DMS53 (cell line): ENCODE measurements around the gene NME9.

ENCODE experiments used
- DNase-seq: peaks from one replicate; lab custom pipeline; 2025; lab: John Stamatoyannopoulos, UW

NME9 gene

DNA sequence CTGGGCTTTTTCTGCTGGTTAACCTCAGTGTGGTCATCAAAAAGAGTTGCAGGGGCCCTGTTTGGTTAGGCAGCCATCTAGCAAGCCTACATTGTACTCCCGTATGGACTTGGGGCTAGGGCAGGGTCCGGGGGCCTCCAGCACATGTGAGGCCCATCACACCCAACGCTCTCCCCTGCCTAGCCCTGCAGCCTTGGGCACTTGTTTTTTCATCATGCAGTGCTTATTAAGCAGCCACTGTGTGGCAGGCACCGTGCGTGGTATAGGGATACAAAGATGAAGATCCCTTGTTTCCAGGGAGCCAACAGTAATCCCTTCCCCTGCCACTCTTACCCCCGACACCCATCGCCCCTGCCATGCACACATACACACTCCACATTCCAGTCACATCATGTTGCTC, 32.9 kb upstream of the NME9 start:
- DNase-seq: no peak

DNA sequence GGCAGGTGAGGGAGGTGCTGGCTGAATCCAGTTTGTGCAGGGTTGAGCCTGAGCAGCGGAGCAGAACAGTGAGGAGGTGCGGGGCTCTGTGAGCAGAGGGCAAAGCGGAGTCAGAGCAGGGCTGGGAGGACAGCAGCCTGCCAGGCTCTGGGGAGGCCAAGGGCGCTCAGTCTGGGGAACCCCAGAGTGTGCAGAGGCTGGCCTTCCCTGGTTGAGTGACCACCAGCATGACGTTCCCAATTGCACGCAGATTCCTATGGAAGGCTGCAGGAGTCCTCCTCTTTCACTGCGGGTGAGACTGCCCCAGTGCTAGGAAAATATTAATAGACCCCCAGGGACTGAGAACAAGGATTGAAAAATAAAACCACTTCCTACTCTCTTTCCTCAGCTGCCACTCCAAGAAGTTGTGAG, 31.9 kb upstream of the NME9 start:
- no peak for DNase-seq

DNA sequence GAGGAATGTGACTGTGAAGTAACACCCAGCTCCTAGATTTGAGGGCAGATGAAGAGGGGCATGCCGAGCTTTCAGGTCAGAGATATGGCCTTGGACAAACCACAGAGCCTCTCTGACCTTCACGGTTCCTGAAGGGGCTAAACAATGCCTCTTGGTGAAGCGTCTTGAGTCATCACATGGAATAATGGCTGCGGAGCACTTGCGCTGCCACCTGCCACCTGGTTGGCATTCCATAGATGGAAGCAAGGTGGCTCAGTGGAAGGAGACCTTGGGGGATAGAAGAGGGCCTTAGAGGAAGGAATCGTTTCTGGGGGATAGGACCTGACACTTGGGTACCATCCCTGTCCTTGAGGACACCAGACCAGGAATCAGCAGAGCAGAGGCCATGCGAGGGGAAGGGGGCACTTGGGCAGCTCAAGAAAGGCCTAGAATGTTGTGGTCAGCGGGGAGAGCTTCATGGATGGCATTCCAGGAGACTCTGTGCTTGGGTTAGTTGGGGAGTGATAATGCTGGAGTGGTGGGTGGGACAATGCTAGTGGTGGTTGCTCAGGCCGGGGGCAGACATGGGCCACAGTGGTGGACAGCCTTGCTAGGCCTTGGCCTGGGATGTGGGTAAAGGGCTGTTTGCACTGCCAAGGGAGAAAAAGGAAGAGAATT, 31.3 kb upstream of the NME9 start:
- DNase-seq: no peak

DNA sequence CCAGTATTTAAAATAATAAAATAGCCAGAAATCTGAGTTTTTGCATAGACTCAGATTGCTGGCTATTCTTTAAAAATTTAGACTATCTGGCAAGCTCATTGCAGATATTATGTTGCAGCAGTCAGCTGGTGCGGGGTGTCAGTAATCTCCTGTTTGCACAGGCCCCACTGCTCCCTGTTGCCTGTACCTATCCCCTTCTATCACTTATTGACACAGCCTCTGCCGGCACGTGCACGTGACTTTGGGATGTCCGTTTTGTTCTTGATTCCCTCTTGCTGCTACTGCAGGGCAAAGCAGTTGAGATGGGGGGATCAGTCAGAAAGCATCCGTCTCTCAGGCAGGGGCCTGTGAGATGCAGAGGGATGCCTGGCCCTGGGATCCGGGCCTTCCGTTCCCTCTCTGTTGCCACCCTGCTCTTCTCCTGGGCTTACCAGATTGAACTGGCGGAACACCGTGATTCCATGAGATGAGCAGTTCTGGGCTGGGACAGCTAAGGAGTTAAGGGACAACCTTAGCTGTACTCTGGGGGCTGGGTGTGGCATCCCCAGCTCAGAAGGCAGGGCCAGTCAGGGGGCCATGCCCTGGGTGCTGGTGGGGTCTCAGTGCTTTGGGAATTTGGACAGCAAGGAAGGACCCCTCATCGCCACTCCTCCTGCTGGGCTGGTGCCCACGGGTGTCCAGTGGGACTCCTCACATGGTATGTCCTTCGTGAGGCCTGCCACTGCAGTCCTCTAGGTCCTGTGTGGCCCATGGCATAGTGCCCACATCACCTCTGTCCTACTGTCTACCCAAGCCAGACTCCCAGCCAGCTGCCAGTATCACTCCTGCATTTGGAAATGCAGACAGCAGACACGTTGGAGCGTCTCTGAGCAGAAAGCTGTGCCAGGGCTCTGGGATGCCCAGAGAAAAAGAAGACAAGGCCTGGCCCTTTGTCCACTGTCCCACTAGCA, 30.5 kb upstream of the NME9 start:
- no peak for DNase-seq

DNA sequence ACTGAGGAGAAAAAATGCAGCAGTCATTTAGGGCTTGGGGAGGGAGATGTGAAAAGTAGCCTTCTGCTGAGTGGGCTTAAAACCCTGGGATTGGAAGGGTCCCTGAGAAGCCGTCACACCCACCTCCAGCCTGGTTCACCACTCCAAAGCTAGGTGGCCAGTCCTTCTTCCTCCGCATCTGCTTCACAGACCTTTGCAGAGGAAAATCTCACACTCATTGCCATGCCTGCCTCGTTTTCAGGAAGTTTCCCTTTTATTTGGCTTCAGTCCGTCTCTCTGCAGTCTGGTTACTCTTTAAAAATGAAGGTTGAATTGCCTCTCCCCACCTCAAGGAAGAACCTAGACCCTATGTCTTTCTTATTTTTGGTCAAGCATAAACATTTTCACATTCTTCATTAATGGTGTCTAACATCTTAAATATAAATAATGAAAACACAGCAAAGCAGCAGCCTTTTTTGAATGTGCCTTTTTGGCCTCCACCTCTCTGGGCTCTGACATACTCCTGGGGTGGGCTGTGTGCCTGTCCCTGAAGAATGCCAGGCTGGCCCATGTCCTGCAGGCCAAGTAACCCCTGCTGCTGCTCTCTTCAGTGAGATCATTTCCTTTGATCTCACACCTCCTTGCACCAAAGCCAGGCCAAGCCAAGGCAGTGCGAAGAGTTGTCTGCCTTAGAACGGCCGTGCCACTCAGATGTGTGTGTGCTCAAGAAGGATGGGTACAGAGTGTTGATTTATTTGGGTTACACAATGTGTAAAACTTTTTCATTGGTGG, 29.7 kb upstream of the NME9 start:
- no peak for DNase-seq

DNA sequence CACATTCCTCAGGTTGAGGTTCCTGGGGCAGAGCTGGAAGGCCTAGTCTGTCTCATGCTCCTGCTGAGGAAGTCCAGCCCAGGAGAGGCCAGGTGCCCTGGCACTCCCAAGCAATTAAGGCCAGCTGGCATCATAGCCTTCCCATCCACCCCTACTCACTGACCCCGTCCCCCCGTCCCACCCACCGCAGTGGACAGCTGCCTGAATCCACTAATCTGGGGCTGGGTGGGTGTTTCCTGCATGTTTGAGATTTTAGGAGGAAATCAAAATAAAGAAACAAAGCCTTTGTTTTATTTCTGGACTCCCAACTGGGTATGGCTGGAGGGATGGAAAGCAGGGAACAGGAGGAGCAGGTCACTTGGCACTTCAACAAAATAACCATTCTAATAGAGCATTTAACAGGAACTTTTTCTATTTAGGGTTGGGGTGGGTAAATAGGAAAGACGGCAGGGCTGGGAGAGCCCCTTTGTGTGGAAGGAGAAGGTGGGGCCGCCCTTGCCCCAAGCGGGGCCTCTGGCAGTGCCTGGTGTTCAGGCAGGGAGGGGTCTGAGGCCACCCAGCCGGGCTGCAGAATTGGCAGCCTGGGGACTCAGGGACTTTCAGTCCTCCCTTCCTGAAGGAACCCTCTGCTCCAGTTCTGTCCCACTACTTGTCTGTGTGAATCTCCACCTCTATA, 27.2 kb upstream of the NME9 start:
- DNase-seq: no peak

DNA sequence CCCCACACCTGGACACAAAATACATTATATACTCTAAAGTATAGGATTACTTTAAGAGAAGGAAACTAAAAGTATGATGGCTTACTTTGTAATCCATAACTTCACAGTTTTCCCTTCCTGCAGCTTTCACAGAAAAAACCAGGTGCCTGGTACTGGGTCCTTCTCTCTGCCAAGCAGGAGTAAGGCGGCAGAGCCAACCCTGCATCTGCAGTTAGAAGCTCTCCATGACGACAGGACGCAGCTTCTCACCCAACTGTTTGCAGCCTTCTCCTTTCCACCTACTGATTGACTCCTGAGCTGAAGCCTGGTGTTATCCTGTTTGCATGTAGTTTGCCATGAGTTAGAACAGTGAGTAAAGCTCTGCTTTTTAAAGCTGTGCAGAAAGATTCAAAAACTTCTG, 25.4 kb upstream of the NME9 start:
- no peak for DNase-seq

DNA sequence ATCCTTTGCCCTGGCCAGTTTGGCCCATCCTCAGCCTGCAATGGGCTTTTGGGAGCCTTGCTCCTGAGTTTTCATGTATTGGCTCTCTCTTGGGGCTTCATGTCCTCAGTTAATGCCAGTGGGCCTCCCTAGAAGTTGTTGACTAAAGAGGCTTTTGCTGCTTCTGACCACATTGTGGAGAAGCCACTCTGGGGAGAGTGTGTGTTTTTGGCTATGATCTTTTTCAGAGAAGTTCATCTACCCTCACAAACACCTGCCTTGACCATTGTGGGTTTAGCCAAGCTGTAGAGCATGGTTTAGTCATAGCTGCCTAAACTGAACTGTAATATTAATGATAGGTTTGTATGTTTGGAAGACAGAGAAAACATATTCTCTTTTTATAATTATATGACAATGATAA, 24.7 kb upstream of the NME9 start:
- DNase-seq: no peak

DNA sequence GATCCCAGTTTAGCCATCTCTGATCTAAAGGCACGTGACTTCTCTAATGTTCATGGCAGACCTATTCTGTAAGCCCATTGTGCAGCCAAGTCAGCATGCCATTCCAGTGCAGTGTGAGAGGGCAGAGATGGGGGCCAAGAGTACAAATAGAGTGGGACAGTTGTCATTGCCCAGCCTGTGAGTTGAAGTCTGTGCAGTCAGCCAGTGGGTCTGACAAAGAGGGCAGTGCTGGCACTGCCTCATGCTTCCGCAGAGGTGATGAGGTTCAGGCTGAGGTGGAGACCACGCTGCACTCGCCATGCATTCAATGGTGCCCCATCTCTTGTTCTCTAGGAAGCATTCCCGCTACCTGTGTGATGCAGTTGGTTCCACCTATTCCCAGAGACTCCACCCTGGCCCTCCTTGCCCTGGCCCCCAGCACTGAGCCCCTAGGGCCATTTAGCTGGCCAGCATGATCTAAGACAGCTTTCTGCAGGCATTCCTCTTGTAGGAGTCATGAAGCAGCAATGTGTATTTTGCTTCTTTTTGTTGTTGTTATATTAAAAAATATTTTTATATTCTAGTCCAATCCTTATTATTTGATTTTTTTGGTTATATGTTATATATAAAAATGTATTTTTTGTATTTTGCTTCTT, 22.4 kb upstream of the NME9 start:
- DNase-seq: no peak

DNA sequence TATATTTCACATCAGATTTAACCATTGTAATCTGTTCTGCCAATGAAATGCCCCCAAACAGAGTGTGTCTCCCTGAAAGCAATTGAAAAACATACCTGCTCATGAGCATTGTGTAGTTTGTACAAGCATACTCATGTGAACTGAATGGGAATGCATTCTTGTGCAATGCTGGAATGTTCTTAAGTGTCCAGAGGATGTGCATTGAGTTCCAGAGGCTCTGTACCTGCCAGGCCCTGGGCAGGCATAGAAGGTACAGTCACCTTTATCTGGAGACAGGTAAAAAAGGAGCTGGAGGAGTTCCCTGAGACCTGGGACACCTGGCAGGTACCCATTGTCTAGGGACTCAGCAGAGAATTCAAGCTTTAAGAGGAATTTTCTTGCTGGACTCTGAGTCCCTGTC, 21.5 kb upstream of the NME9 start:
- DNase-seq: no peak

DNA sequence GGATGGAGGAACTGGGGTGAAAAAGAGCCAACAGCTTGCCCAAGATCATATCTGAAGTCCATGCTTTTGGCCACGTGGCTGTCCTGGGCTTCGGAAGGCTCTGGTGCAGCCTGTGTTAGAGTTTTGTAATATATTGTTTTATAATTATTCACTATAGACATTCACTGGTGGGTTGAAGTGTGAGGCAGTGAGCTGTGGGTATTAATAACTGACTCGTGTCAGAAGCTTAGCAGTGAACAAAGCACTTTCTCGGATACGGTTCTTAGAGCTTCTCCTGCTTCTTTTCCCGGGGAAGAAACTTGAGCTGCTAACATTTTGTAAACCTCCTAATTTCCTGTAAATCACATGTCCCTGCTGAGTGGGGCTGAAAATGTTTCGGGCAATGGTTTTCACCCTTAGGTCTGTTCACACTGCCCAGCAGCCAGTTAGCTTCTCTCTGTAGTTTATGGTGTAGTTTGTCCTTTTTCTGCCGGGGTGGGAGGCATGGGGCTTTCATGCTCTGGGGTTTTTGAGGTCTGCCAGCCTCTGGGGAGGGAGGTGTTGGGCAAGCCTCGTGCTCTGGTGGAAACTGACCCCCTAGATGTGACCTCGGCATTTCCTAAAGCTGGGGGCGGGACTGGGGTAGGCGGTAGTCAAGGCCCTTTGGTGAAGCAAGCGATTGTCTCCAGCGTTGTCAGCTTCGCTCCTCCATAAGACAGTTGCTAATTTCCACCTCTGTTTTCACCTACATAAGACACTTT, 20.4 kb upstream of the NME9 start:
- no peak for DNase-seq

DNA sequence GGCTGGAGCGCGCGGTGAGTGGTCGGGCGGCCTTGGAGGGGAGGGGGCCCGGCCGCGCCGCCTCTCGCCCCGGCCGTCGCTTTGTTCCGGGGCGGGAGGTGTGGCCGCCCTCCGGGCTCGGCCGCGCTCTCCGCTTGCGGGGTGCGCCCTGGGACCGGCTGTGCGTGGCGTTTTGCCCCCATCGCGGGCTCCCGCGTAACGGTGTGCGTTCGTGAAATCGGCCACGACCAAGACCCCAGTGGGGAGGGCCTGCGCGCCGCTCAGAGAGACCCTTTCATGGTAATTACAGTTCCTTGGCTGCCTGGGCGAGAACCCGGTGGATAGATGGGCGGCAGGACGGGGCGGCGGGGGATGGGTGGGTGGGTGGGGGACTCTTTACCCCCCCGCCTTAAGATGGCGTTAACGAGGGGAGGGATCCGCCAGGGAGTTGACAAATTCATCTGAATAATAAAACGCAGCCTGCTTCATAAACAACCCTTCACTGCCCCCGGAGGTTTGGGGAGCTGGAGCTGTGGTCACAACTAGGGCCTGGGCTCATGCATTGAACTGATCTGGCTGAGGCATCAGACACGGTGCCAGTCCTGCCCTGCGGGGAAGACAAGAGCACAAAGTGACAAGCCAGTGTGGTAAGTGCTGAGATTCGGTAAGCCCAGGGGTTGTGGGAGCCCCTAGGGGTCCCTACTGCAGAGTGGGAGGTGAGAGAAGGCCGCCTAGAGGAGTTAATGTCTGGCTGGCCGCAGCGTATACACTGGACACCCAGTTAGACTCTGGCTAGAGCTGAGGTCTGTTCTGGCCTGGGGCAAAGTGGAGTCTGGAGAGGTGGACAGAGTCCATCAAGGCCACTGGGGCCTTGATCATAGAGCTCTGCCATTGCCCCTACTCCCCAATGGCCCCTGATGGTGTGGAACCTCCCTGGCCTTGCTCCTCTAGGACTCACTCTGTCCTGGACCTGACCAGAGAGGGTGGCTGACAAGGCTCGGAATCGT, 19.4 kb upstream of the NME9 start:
- DNase-seq: peak; percentile 35

DNA sequence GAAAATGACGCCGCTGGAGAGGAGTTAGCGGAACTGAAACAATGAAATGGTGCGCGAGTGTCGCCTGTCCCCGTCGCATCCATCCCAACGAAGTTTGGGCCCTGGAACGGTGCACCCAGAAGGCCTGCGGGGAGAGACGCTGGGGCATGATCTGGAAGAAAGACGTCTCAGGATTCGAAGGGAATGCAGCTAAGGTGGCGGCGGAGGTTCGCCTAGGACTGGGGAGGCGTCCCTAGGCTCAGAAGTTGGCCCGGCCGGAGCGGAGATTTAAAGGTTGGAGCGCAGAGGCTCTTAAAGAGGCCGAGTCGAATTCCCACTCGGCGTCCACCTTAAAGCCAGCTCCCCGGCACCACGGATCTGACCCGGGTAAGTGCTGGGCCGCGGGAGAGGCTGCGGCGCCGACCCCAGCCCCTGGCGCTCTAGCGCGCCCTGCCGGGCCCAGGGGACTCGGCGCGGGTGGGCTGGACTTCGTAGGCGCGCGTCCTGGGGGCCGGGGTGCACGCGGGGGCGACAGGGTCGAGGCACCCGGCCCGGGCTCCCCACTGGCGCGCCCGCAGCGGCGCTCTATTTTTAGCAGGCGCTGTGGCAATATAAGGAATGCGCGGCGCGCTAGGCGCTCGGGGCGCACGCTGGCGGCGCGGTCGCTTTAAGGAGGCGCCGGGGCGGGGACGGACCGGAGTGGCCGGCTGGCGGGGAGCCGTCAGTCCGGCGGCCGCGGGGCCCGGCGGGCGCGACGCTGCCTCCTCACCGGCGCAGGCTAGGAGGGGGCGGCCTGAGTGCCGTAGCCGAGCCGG, 18.5 kb upstream of the NME9 start, which contains the start of gene MRAS:
MRAS (plus strand) TSS at position 620 of the 794 bp plus-strand sequence. CDS start 24,305 bp downstream, outside the sequence.
- peak; percentile 71 for DNase-seq

DNA sequence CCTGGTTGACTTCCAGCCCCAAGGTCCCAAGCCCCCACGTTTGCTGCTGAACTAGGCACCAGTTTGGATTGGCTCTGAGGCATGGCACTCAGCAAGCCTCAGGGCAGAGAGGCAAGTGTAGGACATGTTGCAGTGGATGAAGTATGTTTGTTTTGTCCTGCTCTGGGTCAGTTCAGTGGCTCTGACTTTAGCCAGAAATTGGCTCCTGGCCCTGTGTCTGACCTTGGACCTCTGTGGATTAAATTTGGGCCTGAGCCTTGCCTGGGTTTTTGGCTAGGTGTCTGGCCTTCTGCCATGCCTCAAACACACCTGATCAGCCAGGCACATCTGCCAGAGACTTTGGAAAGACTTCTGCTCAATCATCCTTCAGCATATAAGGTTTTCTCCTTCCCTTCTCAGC, 15.1 kb upstream of the NME9 start:
- no peak for DNase-seq

DNA sequence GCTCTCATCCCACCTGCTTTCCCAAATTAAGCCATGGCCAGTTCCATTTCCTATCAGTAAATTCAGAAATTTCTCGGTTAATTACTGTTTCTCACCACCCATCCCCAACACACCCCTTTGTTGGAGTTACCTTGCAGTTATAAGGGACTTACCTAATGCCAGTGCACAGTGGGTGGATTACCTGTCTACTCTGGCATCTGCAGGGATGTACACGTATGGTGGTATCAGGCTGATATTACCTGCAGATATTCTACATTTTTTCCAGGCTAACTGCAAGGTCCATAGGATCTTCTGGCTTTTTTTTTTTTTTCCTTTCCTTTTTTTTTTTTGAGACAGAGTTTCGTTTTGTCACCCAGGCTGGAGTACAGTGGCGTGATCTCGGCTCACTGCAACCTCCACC, 10.9 kb upstream of the NME9 start:
- no peak for DNase-seq

DNA sequence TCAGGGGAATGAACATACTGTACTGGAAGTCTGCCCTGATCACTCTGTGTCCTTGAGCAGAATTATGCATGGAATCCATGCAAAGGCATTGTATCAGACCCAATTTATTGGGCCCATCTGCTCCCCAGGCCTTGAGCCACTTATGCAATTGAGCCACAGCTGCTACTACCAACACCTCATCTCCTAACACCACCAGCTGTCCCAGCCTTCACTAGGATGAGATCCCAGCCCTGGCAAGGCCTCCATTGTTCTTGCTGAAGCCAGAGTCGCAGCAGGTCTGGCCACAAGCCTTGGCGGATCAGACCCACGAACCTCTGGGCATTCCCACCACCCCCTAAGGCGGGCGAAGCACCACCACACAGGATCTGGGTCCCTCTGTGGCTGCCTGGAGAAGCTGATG, 9.2 kb upstream of the NME9 start:
- DNase-seq: no peak

DNA sequence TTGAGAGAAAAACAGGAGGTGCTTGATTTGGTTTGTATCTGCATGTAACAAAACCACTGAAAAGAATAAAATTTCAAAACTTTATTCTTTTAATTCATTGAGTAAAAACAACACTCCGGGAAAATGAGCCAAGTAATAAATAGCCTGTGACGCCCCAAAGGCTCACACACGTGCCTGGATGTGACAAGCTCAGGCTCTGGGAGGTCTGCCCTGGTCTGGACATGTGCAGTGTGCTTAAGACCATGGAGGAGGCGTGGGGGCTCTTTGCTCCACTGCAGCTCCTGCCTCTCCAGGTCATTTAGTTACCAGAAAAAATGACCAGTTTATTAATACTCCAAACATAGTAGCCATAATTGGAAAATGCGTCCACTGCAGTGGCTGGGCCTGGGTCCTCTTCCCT, 8.6 kb upstream of the NME9 start:
- DNase-seq: no peak

DNA sequence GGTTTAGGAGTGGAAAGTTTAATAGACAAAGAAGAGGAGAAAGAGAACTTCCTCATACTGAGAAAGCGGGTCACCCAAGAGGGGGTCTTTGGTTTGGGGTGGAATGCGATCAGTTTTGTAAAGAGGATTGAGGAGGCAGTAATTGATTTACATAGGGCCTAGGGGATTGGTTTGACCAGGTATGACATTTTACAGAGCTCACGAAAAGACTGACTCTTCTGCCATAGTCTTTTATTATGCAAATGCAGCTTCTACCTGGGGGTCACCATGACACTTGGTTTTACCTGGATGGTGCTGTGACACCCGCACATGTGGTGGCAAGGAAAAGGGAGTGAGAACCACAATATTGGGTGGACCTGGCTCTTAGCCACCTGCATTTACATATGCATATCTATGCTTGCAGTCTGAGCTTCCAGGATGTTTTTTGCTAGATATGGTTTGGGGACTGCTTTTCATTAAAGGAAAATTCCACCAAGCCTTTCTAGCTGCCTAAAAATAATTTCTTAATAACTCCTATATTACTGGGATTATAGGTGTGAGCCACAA, 6.9 kb upstream of the NME9 start:
- no peak for DNase-seq
